Liver (tissue), 9 donors: ENCODE measurements around the gene MSMO1. TPM values are rescaled to one million over a fixed set of nuclear protein-coding genes. Genes with fewer than 3 reads are reported as not detected.
A peak's percentile ranks its signal among the peaks of the same experiment; 100 is the strongest.

Experiments used
- DNase-seq: peaks from one replicate; pipeline ENCODE4 v3.0.0-alpha.2; 2017; ENCODE audit warnings: low spot score
- H3K27ac ChIP-seq, 2 donors: one replicate each; pipeline ENCODE4 v1.7.0; 2013; ENCODE audit warnings: inconsistent platforms in 2 of 2, low read length in 2 of 2, control low read depth in 1 of 2, low read depth in 1 of 2, mild to moderate bottlenecking in 1 of 2
- H3K27me3 ChIP-seq, 4 donors: one replicate each; pipeline versions ENCODE4 v1.6.1 to v1.7.0; 2013; ENCODE audit warnings: low read length in 3 of 4, inconsistent platforms in 1 of 4, mild to moderate bottlenecking in 1 of 4, moderate library complexity in 1 of 4; ENCODE audit not compliant: control insufficient read depth in 4 of 4, insufficient read depth in 4 of 4
- H3K36me3 ChIP-seq, 4 donors: one replicate each; pipeline versions ENCODE4 v1.6.1 to v1.7.0; 2013; ENCODE audit warnings: low read length in 3 of 4, mild to moderate bottlenecking in 3 of 4, low read depth in 1 of 4, moderate library complexity in 1 of 4; ENCODE audit not compliant: control insufficient read depth in 4 of 4, insufficient read depth in 3 of 4
- H3K4me1 ChIP-seq, 4 donors: one replicate each; pipeline versions ENCODE4 v1.6.1 to v1.7.0; 2013; ENCODE audit warnings: low read length in 3 of 4, mild to moderate bottlenecking in 3 of 4, moderate library complexity in 1 of 4; ENCODE audit not compliant: control insufficient read depth in 4 of 4, insufficient read depth in 4 of 4
- H3K4me3 ChIP-seq, 3 donors: one replicate each; pipeline versions ENCODE4 v1.6.1 to v1.7.0; 2013; ENCODE audit warnings: low read length in 3 of 3, control low read depth in 1 of 3, low read depth in 1 of 3, mild to moderate bottlenecking in 1 of 3
- H3K9ac ChIP-seq, 2 donors: one replicate each; pipeline ENCODE4 v1.7.0; 2013; ENCODE audit warnings: low read length in 2 of 2, mild to moderate bottlenecking in 2 of 2, moderate library complexity in 2 of 2, control low read depth in 1 of 2, low read depth in 1 of 2
- H3K9me3 ChIP-seq, 4 donors: one replicate each; pipeline versions ENCODE4 v1.6.1 to v1.7.0; 2013; ENCODE audit warnings: low read length in 3 of 4; ENCODE audit not compliant: control insufficient read depth in 4 of 4
- ATF3 ChIP-seq: IDR thresholded peaks from 2 replicates; pipeline ENCODE4 v1.6.1; 2016; ENCODE audit warnings: antibody characterized with exemption
- FOXA1 ChIP-seq: IDR thresholded peaks from 2 replicates; pipeline ENCODE4 v1.6.1; 2016; ENCODE audit warnings: antibody characterized with exemption
- FOXA2 ChIP-seq: IDR thresholded peaks from 2 replicates; pipeline ENCODE4 v1.6.1; 2016; ENCODE audit warnings: antibody characterized with exemption
- GABPA ChIP-seq, 2 donors: IDR thresholded peaks in 1 of 2; conservative IDR thresholded peaks in 1 of 2; 2 replicates each; pipeline ENCODE4 v1.6.1; 2016; ENCODE audit warnings: antibody characterized with exemption in 2 of 2, mild to moderate bottlenecking in 1 of 2, moderate library complexity in 1 of 2
- HNF4A ChIP-seq, 2 donors: conservative IDR thresholded peaks; 2 replicates each; pipeline ENCODE4 v1.6.1; 2016; ENCODE audit warnings: antibody characterized with exemption in 2 of 2, mild to moderate bottlenecking in 2 of 2
- JUND ChIP-seq, 2 donors: IDR thresholded peaks; 2 replicates each; pipeline ENCODE4 v1.6.1; 2016; ENCODE audit warnings: antibody characterized with exemption in 2 of 2
- NR2F2 ChIP-seq: IDR thresholded peaks from 2 replicates; pipeline ENCODE4 v1.6.1; 2016; ENCODE audit warnings: antibody characterized with exemption
- RAD21 ChIP-seq, 2 donors: IDR thresholded peaks; 2 replicates each; pipeline ENCODE4 v1.6.1; 2016; ENCODE audit warnings: antibody characterized with exemption in 2 of 2, mild to moderate bottlenecking in 2 of 2
- REST ChIP-seq: IDR thresholded peaks from 2 replicates; pipeline ENCODE4 v1.6.1; 2016; ENCODE audit warnings: antibody characterized with exemption, mild to moderate bottlenecking
- RXRA ChIP-seq, 2 donors: IDR thresholded peaks; 2 replicates each; pipeline ENCODE4 v1.6.1; 2017 to 2018; ENCODE audit warnings: antibody characterized with exemption in 2 of 2, mild to moderate bottlenecking in 1 of 2
- SP1 ChIP-seq: IDR thresholded peaks from 2 replicates; pipeline ENCODE4 v1.6.1; 2018; ENCODE audit warnings: antibody characterized with exemption, mild to moderate bottlenecking
- TAF1 ChIP-seq: conservative IDR thresholded peaks from 2 replicates; pipeline ENCODE4 v1.6.1; 2016; ENCODE audit warnings: antibody characterized with exemption, mild to moderate bottlenecking
- YY1 ChIP-seq: IDR thresholded peaks from 2 replicates; pipeline ENCODE4 v1.6.1; 2016; ENCODE audit warnings: antibody characterized with exemption, mild to moderate bottlenecking
- ZBTB33 ChIP-seq: IDR thresholded peaks from 2 replicates; pipeline ENCODE4 v1.6.1; 2016; ENCODE audit warnings: antibody characterized with exemption
- WGBS: extraction: QIAGEN DNeasy Blood & Tissue Kit; methylation state at CpG from one replicate; pipeline ENCODE4 v1.1.7; 2013; 5-methylcytosine and 5-hydroxymethylcytosine counted together
- polyA plus RNA-seq, 2 donors: library from polyadenylated mRNA; stranded (reverse) in 1 of 2; unstranded in 1 of 2; fragments of 200-250 nt in 1 of 2; fragments of >200 nt in 1 of 2; fragmentation: Nextera tagmentation in 1 of 2; extraction: Ambion mirVana in 1 of 2; gene quantifications; one replicate each; pipeline versions ENCODE4 v1.2.1 to v1.2.3, GENCODE V29; 2013 to 2015
- total RNA-seq, 2 donors: library from RNA; depleted of rRNA; stranded (reverse); fragments of >200 nt; gene quantifications; one replicate each; pipeline ENCODE4 v1.2.3, GENCODE V29; 2014
- TF ChIP-seq, protein P1 (sequence below): IDR thresholded peaks from 2 replicates; pipeline ENCODE4 v1.6.1; 2016; ENCODE audit warnings: antibody characterized with exemption
- TF ChIP-seq, protein P2 (sequence below): fragments of 150-350 bp; IDR thresholded peaks from 2 replicates; pipeline ENCODE4 v1.5.1; 2017; ENCODE audit warnings: improper control_type of control experiment, low read depth, low read length; ENCODE audit not compliant: missing input control
- donor health status: healthy.
- donor health status: healthy.
- donor health status: healthy.
- donor health status: healthy.
- donor health status: healthy.

MSMO1 gene
- total and polyA plus RNA-seq, 4 donors: 153 to 721 (median 326) TPM

DNA sequence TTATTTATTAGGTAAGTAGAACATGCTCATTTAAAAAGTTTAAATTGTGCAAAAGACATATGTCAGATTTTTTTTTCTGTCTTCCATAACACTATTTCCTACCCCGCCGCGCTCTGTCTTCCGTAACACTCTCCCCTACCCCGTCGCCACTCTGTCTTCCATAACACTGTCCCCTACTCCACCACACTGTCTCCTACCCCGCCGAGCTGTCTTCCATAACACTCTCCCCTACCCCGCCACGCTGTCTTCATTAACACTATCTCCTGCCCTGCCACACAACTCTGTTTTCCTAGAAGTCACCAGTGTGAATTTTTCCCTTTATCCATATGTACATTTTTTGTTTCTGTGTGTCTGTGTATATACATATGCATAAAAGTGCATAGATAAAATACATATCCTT, 4.4 kb downstream of the MSMO1 start:
- H3K27me3 ChIP-seq: no peaks in the 10 kb centered on the region
- peak overlapping the region in 2 of 3 donors; percentile 45 to 67 for H3K4me3 ChIP-seq
- no peaks in the 10 kb centered on the region for H3K9me3 ChIP-seq
- peak overlapping the region; percentile 3 to 19 for H3K27ac ChIP-seq
- H3K4me1 ChIP-seq: peaks cover 0 to 63% (median 40%) of the 10 kb centered on the region in 4 donors
- H3K36me3 ChIP-seq: peaks cover 0 to 22% (median 8%) of the 10 kb centered on the region in 4 donors
- TF ChIP-seq TAF1 (no peak), RAD21 (IDR thresholded peaks at IDR 0.05) (no peak), HNF4A (conservative IDR thresholded peaks at IDR 0.05) (no peak), RXRA (IDR thresholded peaks at IDR 0.05) (no peak), SP1 (no peak)
- no peak overlapping the region for H3K9ac ChIP-seq
- WGBS: 44% methylated on average over 10 of the region's 10 CpGs
- no peak for DNase-seq

DNA sequence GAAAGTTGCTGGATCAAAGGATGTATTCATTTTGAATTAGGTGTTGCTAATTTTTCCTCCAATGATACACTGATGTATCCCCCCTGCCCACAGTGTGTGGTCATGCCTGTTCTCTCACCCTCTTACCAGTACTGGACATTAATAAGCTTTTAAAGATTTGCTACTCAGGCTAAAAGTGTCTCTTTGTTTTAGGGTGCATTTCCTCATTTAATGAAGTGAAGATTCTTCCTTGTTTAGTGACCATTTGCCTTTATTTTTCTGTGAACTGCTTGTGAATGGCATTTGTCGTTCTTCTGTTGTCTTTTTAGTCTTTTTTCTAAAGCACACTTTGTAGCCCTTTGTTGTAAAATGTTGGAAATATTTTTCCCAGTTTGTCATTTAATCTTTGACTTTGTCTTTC, 5.0 kb downstream of the MSMO1 start:
- Histone ChIP-seq H3K27me3 (no peaks in the 10 kb centered on the region), H3K4me3 (peak overlapping the region in 2 of 3 donors; percentile 4 to 67), H3K9me3 (no peaks in the 10 kb centered on the region), H3K9ac (peak overlapping the region in 1 of 2 donors; percentile 45), H3K36me3 (peaks cover 1 to 22% (median 8%) of the 10 kb centered on the region in 4 donors), H3K4me1 (peaks cover 0 to 67% (median 43%) of the 10 kb centered on the region in 4 donors), H3K27ac (peak overlapping the region in 1 of 2 donors; percentile 9)
- 24% methylated on average over 1 of the region's 1 CpG for WGBS
- no peak for DNase-seq
- TF ChIP-seq, protein P1, sequence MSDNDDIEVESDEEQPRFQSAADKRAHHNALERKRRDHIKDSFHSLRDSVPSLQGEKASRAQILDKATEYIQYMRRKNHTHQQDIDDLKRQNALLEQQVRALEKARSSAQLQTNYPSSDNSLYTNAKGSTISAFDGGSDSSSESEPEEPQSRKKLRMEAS: no peak
- no peak for TF ChIP-seq YY1
- no peak for TF ChIP-seq GABPA (IDR thresholded peaks at IDR 0.05 in 1 of 2, conservative IDR thresholded peaks at IDR 0.05 in 1 of 2)
- TF ChIP-seq, protein P2, sequence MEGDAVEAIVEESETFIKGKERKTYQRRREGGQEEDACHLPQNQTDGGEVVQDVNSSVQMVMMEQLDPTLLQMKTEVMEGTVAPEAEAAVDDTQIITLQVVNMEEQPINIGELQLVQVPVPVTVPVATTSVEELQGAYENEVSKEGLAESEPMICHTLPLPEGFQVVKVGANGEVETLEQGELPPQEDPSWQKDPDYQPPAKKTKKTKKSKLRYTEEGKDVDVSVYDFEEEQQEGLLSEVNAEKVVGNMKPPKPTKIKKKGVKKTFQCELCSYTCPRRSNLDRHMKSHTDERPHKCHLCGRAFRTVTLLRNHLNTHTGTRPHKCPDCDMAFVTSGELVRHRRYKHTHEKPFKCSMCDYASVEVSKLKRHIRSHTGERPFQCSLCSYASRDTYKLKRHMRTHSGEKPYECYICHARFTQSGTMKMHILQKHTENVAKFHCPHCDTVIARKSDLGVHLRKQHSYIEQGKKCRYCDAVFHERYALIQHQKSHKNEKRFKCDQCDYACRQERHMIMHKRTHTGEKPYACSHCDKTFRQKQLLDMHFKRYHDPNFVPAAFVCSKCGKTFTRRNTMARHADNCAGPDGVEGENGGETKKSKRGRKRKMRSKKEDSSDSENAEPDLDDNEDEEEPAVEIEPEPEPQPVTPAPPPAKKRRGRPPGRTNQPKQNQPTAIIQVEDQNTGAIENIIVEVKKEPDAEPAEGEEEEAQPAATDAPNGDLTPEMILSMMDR: no peak
- no peak for TF ChIP-seq FOXA2
- TF ChIP-seq JUND (IDR thresholded peaks at IDR 0.05): no peak
- TF ChIP-seq FOXA1: no peak
- no peak for TF ChIP-seq REST
- no peak for TF ChIP-seq ATF3
- TF ChIP-seq NR2F2: no peak
- TF ChIP-seq ZBTB33: no peak
